HS-5 (cell line): ENCODE measurements around the gene GATC.
A peak's percentile ranks its signal among the peaks of the same experiment; 100 is the strongest.

Experiments used
- DNase-seq: peaks from one replicate; pipeline ENCODE4 v3.0.0-alpha.2; 2012; ENCODE audit warnings: low read depth

Gene GATC, protein sequence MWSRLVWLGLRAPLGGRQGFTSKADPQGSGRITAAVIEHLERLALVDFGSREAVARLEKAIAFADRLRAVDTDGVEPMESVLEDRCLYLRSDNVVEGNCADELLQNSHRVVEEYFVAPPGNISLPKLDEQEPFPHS

DNA sequence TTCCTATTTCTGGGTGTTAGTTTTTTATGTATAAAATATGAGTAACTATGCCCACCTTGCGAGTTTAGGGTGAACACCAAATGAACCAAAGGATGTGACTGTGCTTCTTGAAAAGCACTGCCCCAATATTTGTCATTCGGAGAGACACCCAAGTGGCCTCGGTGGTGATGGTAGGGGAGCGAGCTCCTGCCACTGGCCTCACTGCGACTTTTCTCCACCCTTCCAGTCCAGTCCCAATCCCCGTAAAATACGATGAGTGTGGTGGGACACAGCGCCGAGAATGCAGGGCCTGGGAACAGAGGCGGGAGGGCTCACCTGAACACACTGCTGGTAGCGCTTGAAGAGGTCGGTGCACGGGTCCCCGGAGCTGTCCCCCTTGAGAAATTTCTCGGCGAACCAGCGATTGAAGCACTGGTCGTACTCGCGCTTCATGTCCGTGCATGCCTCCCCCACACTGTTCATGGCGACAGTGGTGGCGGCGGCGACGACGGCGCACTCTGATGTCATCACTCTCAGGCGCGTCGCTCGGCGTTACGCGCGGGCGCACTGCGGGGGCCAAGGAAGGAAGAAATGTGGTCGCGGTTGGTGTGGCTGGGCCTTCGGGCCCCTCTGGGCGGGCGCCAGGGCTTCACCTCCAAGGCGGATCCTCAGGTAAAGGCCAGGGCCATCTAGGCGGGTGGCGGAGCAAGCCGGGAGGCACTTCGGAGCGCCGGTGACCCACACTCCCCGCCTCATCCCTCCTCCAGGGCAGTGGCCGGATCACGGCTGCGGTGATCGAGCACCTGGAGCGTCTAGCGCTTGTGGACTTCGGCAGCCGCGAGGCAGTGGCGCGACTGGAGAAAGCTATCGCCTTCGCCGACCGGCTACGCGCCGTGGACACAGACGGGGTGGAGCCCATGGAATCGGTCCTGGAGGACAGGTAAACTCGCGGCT lies at the start of gene GATC, which contains the start of gene TRIAP1:
Gene GATC (plus strand): TSS at position 534 of the 933 bp plus-strand sequence. CDS start 37 bp downstream, at position 571.
Gene TRIAP1 (minus strand): TSS at position 474 of the 933 bp plus-strand sequence. CDS start 12 bp downstream, at position 462.
- DNase-seq = no peak

DNA sequence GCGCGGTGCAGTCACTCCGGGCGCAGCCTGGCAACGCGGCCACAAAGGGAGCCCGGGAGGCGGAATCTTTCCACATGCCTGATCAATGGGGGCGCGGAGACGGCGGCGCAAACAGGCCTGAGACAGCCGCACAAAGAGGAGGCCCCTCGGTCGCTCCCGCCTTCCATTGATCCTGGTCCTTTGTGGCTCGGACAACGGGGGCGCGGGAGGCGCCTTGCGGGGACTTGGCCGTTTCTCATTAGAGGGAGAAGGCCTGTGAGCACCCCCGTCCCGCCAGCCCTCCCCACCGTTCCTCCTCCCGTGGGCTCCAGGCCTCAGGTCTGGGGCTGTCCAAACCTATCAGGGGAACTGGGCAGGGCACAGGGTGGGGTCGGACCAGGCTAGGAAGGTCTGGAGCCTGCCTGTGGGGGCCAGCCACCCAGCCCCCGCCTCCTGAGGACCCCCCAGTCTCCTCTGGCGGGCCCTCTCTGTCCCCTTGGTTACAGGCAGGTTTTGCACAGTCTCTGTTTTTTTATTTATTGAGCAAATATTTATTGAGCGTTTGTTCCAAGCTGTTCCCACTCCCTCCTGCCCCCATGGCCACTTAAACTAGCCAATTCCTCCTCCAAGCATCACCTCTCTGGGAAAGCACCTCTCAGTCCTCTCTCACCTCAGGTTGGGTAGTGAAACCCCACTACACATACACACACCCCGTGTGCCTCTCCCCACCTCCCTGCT lies 48.3 kb upstream of the GATC start:
- no peak for DNase-seq

DNA sequence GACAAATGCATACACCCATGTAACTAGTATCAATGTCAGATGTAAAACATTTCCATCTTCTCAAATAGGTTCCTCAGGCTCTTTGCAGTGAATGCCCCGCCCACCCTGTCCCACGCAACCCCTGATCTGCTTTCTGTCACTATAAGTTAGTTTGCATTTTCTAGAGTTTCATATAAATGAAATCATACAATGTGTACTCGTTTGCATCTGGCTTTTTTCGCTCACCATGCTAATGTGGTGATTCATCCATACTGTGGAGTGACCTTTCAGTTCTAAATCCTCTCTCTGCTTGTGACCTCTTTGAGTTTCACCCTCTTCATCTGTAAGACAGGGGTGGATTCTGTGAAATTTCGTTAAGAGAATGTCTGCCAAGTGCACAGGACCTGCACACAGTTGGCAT lies 46.7 kb upstream of the GATC start:
- DNase-seq = peak; percentile 59

- no peak for DNase-seq
Measured at GRCh38 chr12:120402217-120402616, 44.0 kb upstream of the GATC start.

GRCh38 chr12:120403869-120404268 lies 42.4 kb upstream of the GATC start:
- no peak for DNase-seq

- no peak for DNase-seq
Measured at GRCh38 chr12:120404271-120404670, 42.0 kb upstream of the GATC start.

GRCh38 chr12:120406069-120406468 lies 40.2 kb upstream of the GATC start:
- DNase-seq = no peak

- no peak for DNase-seq
Measured at GRCh38 chr12:120406553-120406952, 39.7 kb upstream of the GATC start.

DNA sequence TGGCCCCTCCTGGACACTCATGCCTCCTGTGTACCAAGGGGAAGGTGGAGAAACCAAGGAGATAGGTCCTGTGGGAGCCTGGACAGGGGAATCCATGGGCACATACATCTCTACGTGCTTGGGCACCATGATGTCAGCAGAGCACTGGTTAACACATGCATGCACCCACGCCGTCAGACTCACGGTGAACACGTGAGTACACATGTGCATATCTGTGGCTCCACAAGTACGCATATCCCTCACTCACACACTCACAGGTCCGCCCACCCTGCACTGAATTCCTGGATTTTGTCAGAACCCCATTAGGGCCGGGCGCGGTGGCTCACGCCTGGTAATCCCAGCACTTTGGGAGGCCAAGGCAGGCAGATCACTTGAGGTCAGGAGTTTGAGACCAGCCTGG lies 37.5 kb upstream of the GATC start:
- no peak for DNase-seq

- DNase-seq = no peak
Measured at GRCh38 chr12:120412421-120412820, 33.8 kb upstream of the GATC start.

DNA sequence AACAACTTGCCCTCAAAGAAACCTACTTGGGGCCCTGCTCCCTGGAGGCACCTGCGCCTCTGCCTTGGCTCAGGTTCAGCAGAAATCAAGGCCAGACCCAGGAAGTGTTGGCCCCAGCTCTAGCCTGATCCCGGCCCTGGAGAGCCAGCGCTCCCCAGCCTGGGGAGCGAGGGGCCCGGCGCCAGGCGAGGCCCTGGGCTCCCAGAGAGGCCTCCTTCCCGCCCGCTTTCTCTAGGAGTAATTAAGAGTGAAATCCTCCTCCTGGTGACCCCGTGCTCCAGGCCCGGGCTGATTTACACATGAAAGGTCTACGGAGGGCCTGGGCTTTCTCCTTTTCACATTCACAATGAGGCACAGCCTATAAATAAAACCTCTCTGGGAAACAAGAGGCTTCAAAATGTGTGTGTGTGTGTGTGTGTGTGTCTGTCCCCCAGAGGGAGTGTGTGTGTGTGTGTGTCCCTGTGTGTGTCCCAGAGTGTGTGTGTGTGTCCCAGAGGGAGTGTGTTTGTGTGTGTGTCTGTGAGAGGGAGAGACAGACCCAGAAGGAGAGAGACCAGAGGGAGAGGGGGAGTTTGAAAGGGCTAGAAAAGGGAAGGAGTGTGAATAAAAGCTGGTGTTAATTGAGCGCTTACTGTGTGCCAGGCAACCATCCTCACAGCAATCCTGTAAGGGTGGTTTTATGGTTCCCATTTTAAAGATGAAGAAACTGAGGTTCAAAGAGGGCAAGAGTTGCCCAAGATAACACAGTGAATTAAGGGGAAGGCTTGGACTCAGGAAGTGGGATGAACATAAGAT lies 32.1 kb upstream of the GATC start:
- DNase-seq = no peak

DNA sequence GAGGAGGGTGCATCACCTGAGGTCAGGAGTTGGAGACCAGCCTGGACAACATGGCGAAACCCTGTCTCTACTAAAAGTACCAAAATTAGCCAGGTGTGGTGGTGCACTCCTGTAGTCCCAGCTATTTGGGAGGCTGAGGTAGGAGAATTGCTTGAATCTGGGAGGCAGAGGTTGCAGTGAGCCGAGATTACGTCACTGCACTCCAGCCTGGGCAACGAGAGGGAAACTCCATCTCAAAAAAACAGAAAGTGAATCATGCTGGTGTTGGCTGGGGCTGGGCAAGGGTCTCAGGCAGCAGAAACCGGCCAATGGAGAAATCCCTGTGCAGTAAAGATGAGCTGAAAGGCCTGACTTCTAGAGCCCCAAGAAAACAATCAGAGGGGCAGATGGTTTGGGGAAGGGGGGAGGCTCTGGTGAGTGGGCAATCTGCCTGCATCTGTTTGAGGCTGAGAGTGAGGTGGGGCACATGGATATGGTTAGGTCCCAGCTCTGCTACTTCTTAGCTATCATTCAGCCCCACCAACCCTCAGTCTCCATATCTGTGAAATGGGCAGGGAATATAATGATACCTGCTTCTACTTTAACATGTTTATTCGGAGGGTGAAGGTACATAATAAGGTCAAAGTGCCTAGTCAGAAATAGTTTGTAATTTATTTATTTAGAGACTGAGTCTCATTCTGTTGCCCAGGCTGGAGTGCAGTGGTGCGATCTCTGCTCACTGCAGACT lies 29.6 kb upstream of the GATC start:
- no peak for DNase-seq

GRCh38 chr12:120417917-120418580 lies 28.2 kb upstream of the GATC start:
- DNase-seq = no peak

DNA sequence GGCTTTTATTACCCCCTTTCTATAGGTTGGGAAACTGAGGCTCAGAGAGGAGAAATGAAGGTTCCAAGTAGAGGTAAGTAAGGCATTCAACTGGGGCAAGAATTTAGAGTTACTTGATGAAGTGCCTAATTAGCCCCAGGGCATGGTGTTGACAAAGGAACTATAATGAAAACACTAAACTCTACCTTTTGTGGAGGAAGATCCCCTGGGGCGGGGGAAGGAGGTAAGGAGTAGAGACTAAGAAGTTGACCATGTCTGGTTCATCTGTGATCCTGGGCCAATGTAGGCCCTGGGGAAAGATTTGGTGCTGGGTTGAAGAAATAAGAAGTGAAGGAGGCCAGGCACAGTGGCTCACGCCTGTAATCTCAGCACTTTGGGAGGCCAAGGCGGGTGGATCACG lies 24.5 kb upstream of the GATC start:
- no peak for DNase-seq

GRCh38 chr12:120422892-120423456 lies 23.3 kb upstream of the GATC start:
- no peak for DNase-seq

DNA sequence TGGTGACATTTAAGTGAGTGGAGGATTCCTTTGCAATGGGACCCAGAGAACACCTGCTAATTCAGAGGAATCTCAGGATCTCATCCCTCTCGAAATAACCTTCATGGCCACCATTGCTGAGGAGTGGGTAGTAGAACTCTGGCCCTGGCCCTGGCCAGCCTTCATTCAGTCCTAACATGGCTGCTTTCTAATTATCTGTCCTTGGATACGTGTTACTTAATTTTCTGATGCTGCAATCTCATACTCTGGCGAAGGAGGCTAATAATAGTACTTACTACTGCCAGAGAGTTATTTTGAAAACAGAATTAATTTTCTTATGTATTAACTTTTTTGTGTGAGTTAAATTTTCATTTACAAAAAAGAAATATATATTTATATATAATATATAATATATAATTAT lies 20.4 kb upstream of the GATC start:
- no peak for DNase-seq

- no peak for DNase-seq
Measured at GRCh38 chr12:120428597-120429229, 17.5 kb upstream of the GATC start.

DNA sequence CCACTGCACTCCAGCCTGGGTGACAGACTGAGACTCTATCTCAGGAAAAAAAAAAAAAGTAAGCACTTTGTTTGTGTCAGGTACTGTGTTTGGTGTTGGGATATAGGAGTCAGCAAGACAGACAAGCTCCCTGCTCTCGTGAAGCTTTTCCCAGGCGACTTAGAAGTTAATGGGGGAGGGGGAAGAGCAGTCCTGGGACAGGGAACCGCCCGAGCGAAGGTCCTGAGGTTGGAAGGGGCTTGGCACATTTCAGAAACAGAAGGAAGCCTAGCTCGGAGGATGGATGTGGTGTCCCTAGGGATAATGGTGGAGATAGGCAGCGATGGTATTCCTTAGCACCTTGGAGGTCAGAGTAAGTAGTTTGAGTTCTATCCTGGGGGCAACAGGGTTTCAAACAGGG lies 16.9 kb upstream of the GATC start:
- DNase-seq = no peak

DNA sequence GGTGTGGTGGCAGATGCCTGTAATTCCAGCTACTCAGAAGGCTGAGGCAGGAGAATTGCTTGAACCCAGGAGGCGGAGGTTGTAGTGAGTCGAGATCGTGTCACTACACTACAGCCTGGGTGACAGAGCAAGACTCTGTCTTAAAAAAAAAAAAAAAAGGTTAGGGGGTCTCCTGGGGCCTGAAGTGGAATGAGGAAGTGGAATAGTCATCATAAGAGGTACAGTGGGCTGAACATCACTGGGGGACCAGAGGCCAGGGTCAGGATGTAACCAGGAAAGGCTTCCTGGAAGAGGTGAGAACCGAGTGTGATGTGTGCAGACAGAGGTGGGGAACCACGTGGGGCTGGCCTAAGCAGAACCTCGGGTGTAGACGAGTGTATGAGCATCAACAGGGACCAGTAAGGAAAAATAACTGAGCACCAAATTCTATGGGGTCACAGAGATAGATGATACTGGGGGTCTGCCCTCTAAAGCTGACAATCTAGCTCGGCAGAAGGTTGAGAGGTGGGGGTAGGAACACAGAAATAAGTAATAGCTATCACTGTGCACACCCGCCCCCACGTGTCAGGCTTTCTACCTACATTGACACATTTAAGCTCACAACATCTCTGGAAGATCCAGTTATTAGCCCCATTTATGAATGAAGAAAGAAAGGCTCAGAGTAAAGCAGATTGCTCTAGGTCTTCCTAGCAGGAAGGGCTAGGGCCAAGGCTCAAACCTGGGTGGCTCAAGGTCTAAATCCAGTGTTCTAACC lies 13.3 kb upstream of the GATC start:
- no peak for DNase-seq
